Neutrophil (primary cell): ENCODE data around the gene EXOC3L4.
"Not testable (repeated sequence)": the region's sequence is repeated elsewhere in the genome, so short reads cannot be mapped to it uniquely, and the experiment has no call there.

ENCODE experiments used
- H3K27ac ChIP-seq: fragments of 200-600 bp; sonication (generic); 2 replicates; pipeline ENCODE4 v1.5.1; 2016; ENCODE audit warnings: mild to moderate bottlenecking, moderate library complexity
- H3K27me3 ChIP-seq: fragments of 200-600 bp; sonication (generic); 2 replicates; pipeline ENCODE4 v1.6.0; 2016; ENCODE audit warnings: mild to moderate bottlenecking
- H3K36me3 ChIP-seq: fragments of 200-600 bp; sonication (generic); 2 replicates; pipeline ENCODE4 v1.5.1; 2017
- H3K4me1 ChIP-seq, 2 experiments: fragments of 200-600 bp in 1 of 2; sonication (generic) in 1 of 2; 1 replicate in 1 of 2; 2 replicates in 1 of 2; pipeline versions ENCODE4 v1.5.1 to v1.6.1; 2013 to 2016; ENCODE audit warnings: low read depth in 1 of 2, low read length in 1 of 2, mild to moderate bottlenecking in 1 of 2, moderate library complexity in 1 of 2; ENCODE audit not compliant: control insufficient read depth in 1 of 2, insufficient read depth in 1 of 2
- H3K4me3 ChIP-seq, 2 experiments: fragments of 200-600 bp in 1 of 2; sonication (generic) in 1 of 2; 1 replicate in 1 of 2; 2 replicates in 1 of 2; pipeline ENCODE4 v1.5.1; 2013 to 2016; ENCODE audit warnings: low read depth in 1 of 2, low read length in 1 of 2, mild to moderate bottlenecking in 1 of 2, moderate library complexity in 1 of 2
- H3K9me3 ChIP-seq: fragments of 200-600 bp; sonication (generic); 2 replicates; pipeline ENCODE4 v1.5.1; 2016
- CTCF ChIP-seq: fragments of 200-600 bp; sonication (generic); IDR thresholded peaks from 2 replicates; pipeline ENCODE4 v1.5.1; 2016; ENCODE audit warnings: antibody characterized with exemption

Gene EXOC3L4

GRCh38 chr14:103146141-103146709, 51.7 kb downstream of the EXOC3L4 start:
- H3K4me1 ChIP-seq: no peaks in the 10 kb centered on the region
- no peak for TF ChIP-seq CTCF
- no peaks in the 10 kb centered on the region for H3K9me3 ChIP-seq
- H3K27ac ChIP-seq: no peak overlapping the region
- no peak overlapping the region for H3K4me3 ChIP-seq
- H3K27me3 ChIP-seq: peaks cover 61% of the 10 kb centered on the region
- H3K36me3 ChIP-seq: no peaks in the 10 kb centered on the region

DNA sequence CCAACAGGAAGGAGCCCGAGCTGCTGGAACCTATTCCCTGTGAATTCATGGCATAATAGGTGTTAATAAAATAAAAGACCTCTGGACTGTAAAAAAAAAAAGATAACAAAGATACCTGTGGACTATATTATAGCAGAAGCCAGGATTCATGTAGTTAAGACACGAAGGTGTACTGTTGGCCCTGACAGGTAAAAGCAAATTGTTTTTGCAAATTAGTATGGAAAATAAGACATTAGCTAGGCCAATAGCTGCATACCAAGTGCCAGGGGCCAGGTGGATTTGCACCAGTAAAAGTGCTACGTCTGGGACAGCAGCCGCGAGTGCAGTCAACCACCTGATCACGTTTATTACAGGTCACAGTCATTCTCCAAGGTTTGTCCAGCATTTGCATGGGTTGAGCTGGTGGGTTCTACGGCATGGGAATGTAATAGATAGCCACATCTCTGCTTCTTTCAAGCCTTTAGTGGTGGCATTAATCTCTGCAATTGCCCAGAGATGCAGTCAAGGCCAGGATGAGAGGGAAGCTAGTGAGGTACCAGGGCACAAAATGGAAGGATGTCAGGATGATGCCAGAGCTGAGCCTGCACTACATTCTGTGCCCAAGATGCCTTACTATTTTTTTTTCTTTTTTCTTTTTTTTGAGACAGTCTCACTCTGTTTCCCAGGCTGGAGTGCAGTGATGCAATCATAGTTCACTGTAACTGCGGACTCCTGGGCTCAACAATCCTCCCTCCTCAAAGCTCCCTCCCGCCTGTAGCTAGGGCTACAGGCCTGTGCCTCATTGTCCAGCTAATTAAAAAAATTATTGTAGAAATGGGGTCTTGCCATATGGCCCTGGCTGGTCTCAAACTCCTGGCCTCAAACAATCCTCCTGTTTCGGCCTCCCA, 55.1 kb downstream of the EXOC3L4 start:
- H3K36me3 ChIP-seq: no peaks in the 10 kb centered on the region

DNA sequence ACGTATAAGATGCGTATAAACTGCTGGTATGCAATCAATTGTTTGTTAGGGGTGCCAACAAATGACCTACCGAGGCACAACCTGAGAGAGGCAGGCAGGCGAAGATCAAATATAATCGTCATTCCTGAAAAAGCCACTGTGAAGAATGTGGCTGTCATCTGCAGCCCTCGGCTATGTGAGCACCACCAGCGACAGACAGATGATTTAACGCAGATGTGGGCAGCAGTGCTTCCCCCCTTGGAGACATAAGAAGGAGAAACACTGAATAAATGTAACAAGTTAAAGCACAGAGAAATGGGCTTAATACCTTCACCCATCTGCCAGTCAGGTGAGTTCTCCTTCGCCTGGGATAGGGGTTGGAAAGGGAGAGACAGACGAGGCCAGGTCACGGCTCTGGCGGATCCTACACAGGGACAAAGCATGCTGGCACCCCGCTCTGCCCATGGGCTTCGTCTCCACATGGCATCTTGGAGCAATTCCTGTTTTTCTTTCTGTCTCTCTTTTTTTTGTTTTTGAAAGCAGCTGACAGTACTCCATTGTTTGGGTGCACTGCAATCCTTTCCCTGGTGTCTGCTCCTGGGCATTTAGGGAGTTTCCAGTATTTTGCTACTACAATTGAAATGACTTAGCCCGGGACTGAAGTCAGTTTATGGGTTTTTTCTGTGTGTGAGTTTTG, 56.9 kb downstream of the EXOC3L4 start:
- no peak for TF ChIP-seq CTCF
- H3K27ac ChIP-seq: no peak overlapping the region
- peaks cover 49% of the 10 kb centered on the region for H3K27me3 ChIP-seq
- no peaks in the 10 kb centered on the region for H3K4me1 ChIP-seq
- H3K36me3 ChIP-seq: no peaks in the 10 kb centered on the region
- H3K4me3 ChIP-seq: no peak overlapping the region
- H3K9me3 ChIP-seq: no peaks in the 10 kb centered on the region

More for the DNA sequence above, 55.1 kb downstream of the EXOC3L4 start:
- no peak for TF ChIP-seq CTCF
- Histone ChIP-seq H3K4me3 (no peak overlapping the region), H3K9me3 (no peaks in the 10 kb centered on the region), H3K4me1 (no peaks in the 10 kb centered on the region), H3K27me3 (peaks cover 58% of the 10 kb centered on the region), H3K27ac (no peak overlapping the region)

DNA sequence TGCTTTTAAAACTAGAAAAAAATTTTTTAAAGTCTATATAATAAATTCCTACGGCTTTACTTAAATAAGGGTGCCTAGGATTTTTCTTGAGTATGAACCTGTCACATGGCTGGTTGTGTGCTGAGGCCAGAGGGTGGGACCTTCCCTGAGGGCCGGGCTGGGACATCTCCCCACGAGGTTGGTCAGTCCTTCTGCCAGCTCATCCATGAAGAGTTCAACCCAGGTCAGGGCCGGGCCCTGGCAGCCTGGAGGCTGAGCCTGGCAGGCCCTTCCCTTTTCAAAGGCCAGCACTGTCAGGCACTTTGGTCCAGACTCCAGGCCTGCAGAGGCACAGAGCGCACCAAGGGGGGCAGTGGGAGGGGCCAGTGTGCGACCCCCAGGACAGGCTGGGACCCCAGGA, 60.5 kb downstream of the EXOC3L4 start:
- no peak for TF ChIP-seq CTCF
- Histone ChIP-seq H3K27me3 (peaks cover 38% of the 10 kb centered on the region), H3K9me3 (no peaks in the 10 kb centered on the region)

GRCh38 chr14:103155416-103155815, 60.9 kb downstream of the EXOC3L4 start:
- not testable (repeated sequence) for H3K36me3 ChIP-seq, H3K27ac ChIP-seq, H3K4me3 ChIP-seq, H3K9me3 ChIP-seq, H3K4me1 ChIP-seq
- peaks cover 34% of the 10 kb centered on the region for H3K27me3 ChIP-seq

More for the DNA sequence above, 60.5 kb downstream of the EXOC3L4 start:
- no peak overlapping the region for H3K4me3 ChIP-seq
- no peak overlapping the region for H3K27ac ChIP-seq
- H3K36me3 ChIP-seq: no peaks in the 10 kb centered on the region
- no peaks in the 10 kb centered on the region for H3K4me1 ChIP-seq
